Lower lobe of right lung (tissue), 2 donors: ENCODE results near the gene FAM219B. TPM values are rescaled to one million over a fixed set of nuclear protein-coding genes. Genes with fewer than 3 reads are reported as not detected.

ENCODE experiments used
- ATAC-seq, 2 donors: fragments of 200-7000 bp; cut with Tn5 transposase; one replicate each; pipeline ENCODE4 v1.9.1; 2020 to 2022; ENCODE audit warnings: mild to moderate bottlenecking in 2 of 2, moderate library complexity in 2 of 2
- DNase-seq: peaks from one replicate; pipeline ENCODE4 v3.0.0-alpha.2; 2020
- H3K27ac ChIP-seq: fragments of 200-600 bp; one replicate; pipeline ENCODE4 v1.8.0; 2022
- H3K27me3 ChIP-seq: fragments of 200-600 bp; one replicate; pipeline ENCODE4 v1.8.0; 2022; ENCODE audit warnings: low read depth
- H3K36me3 ChIP-seq: fragments of 200-600 bp; one replicate; pipeline ENCODE4 v1.8.0; 2022; ENCODE audit warnings: mild to moderate bottlenecking
- H3K4me1 ChIP-seq: fragments of 200-600 bp; one replicate; pipeline ENCODE4 v1.8.0; 2022
- H3K4me3 ChIP-seq: fragments of 200-600 bp; one replicate; pipeline ENCODE4 v1.8.0; 2022; ENCODE audit warnings: mild to moderate bottlenecking
- H3K9me3 ChIP-seq: fragments of 200-600 bp; one replicate; pipeline ENCODE4 v1.8.0; 2022
- CTCF ChIP-seq: fragments of 200-600 bp; IDR thresholded peaks from one replicate; pipeline ENCODE4 v1.8.0; 2022; ENCODE audit warnings: antibody characterized with exemption, mild to moderate bottlenecking
- intact Hi-C: fragments of 100-400 bp; cut with DNase I; formaldehyde crosslinking; loops from one replicate; pipeline ENCODE4 v1.11.0; 2022
- total RNA-seq: library from RNA; stranded (reverse); fragmentation: NEBNext Ultra II Directional; extraction: Animal tissue kit (Norgen Biotek cat#: 25700); gene quantifications from one replicate; pipeline ENCODE4 v1.2.1, GENCODE V29; 2021
- donor health status: DM: no; HTN: yes; CAD: no; lungs with severe emphysema.

The FAM219B gene
- total RNA-seq, 1 donor from 2014 or later = 92.2 TPM

GRCh38 chr15:74892931-74893330 lies 13.7 kb downstream of the FAM219B start:
- DNase-seq (no peak), ATAC-seq (no peak)
- Histone ChIP-seq H3K4me3 (no peak overlapping the region), H3K9me3 (no peaks in the 10 kb centered on the region), H3K36me3 (peaks cover 29% of the 10 kb centered on the region), H3K27ac (no peak overlapping the region), H3K27me3 (no peaks in the 10 kb centered on the region), H3K4me1 (peaks cover 20% of the 10 kb centered on the region)
- TF ChIP-seq CTCF = no peak
- intact Hi-C loops = no loop called here

GRCh38 chr15:74892313-74892712 lies 14.3 kb downstream of the FAM219B start:
- ATAC-seq = no peak
- Histone ChIP-seq H3K27me3 (no peaks in the 10 kb centered on the region), H3K9me3 (no peaks in the 10 kb centered on the region), H3K36me3 (peaks cover 25% of the 10 kb centered on the region), H3K27ac (no peak overlapping the region), H3K4me3 (no peak overlapping the region), H3K4me1 (peaks cover 20% of the 10 kb centered on the region)
- intact Hi-C loops = no loop called here
- no peak for DNase-seq
- TF ChIP-seq CTCF = no peak

- Histone ChIP-seq H3K4me1 (peaks cover 20% of the 10 kb centered on the region), H3K27ac (no peak overlapping the region), H3K27me3 (no peaks in the 10 kb centered on the region), H3K9me3 (no peaks in the 10 kb centered on the region), H3K4me3 (no peak overlapping the region), H3K36me3 (peaks cover 23% of the 10 kb centered on the region)
- ATAC-seq (no peak), DNase-seq (no peak)
- TF ChIP-seq CTCF = no peak
- intact Hi-C loops = no loop called here
These were observed 15.2 kb downstream of the FAM219B start for GRCh38 chr15:74891469-74891868.

GRCh38 chr15:74890665-74890960 lies 16.0 kb downstream of the FAM219B start:
- intact Hi-C loops = no loop called here
- Histone ChIP-seq H3K9me3 (no peaks in the 10 kb centered on the region), H3K4me1 (peaks cover 20% of the 10 kb centered on the region), H3K4me3 (peak overlapping the region; percentile 99), H3K27ac (peak overlapping the region; percentile 81), H3K27me3 (no peaks in the 10 kb centered on the region), H3K36me3 (peaks cover 19% of the 10 kb centered on the region)
- TF ChIP-seq CTCF = no peak
- DNase-seq (no peak), ATAC-seq (no peak)

GRCh38 chr15:74889883-74890664 lies 16.6 kb downstream of the FAM219B start, which contains the start of gene MPI:
TSS of gene MPI (plus strand) at chr15:74890042. CDS start at chr15:74890074, 32 bp downstream.
- Histone ChIP-seq H3K4me1 (peaks cover 20% of the 10 kb centered on the region), H3K9me3 (no peaks in the 10 kb centered on the region), H3K27me3 (no peaks in the 10 kb centered on the region), H3K4me3 (peak within 1 kb of the TSS; percentile 99), H3K27ac (peak within 1 kb of the TSS; percentile 81), H3K36me3 (peaks cover 19% of the 10 kb centered on the region)
- intact Hi-C loops = no loop called here
- DNase-seq = peak; percentile 92
- peak; percentile 96 to 99 for ATAC-seq
- TF ChIP-seq CTCF = no peak
